Prostate gland (tissue), 2 donors: ENCODE measurements around the gene DHH.

ENCODE experiments used
- CTCF ChIP-seq, 4 experiments: fragments of 200-600 bp in 2 of 4; fragments of 450-650 bp in 2 of 4; sonication (generic) in 2 of 4; IDR thresholded peaks; 1 replicate in 3 of 4; 2 replicates in 1 of 4; pipeline ENCODE4 v1.5.1; 2016 to 2019; ENCODE audit warnings: antibody characterized with exemption in 4 of 4, mild to moderate bottlenecking in 2 of 4, moderate library complexity in 2 of 4
- POLR2A ChIP-seq: fragments of 450-650 bp; IDR thresholded peaks from one replicate; pipeline ENCODE4 v1.6.1; 2016; ENCODE audit warnings: antibody characterized with exemption, mild to moderate bottlenecking

GRCh38 chr12:49137476-49137875, 42.9 kb upstream of the DHH start:
- TF ChIP-seq POLR2A (no peak), CTCF (IDR thresholded peaks at IDR 0.05) (no peak)
